Measurements from ENCODE around the gene PRDM16.
A peak's percentile ranks its signal among the peaks of the same experiment; 100 is the strongest.

The PRDM16 gene

DNA sequence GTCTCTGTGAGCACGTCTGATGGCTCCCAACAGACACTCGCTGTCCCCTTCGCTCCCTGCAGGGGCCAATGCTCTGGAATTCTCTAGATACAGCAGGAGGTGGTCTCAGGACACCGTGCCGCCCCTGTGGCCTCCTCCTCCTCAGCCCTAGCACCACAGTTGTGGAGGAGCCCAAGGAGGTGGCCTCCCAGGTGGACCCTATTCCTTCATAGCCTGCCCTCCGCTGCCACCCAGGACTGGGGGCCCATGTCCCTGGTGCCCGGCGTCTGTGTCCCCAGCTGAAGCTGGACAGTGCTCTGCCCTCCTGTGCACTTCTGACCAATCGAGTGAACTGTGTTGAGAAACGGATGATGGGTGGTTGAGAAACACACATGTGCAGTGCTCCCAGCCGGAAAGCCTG, 235.7 kb downstream of the PRDM16 start:
- Histone ChIP-seq H3K27ac (no peak overlapping the region), H3K4me2 (no peak overlapping the region), H3K36me3 (no peaks in the 10 kb centered on the region), H3K4me1 (peaks cover 14% of the 10 kb centered on the region), H3K4me3 (no peak overlapping the region), H3K27me3 (no peaks in the 10 kb centered on the region), H3K9me3 (no peaks in the 10 kb centered on the region), H3K9ac (no peak overlapping the region), H4K20me1 (no peaks in the 10 kb centered on the region; the same call in 1 of the 2 replicates)
- TF ChIP-seq Cebpa-rat (IDR thresholded peaks at IDR 0.05) = no peak

DNA sequence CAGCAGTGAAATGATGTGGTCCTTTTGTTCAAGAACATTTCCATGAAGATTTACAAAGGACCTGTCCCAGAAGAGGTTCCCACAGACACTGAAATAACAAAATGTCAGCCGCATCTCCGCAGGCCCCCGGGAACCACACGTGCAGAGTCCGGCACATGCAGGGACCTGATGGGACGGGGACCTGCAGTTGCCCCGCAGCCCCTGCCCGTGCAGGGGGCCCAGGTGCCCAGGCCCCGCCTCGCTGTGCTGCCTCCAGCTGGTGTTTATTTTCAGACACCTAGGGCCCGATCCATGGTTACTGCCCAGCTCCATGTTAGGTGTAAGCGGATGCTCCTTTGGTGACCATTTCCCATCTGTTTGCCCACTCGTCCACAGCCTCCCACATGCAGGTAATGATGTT, 236.2 kb downstream of the PRDM16 start:
- Histone ChIP-seq H3K36me3 (no peaks in the 10 kb centered on the region), H3K27ac (no peak overlapping the region), H3K9me3 (no peaks in the 10 kb centered on the region), H3K4me1 (peaks cover 14% of the 10 kb centered on the region), H3K4me3 (no peak overlapping the region), H3K4me2 (no peak overlapping the region), H3K9ac (no peak overlapping the region), H3K27me3 (no peaks in the 10 kb centered on the region), H4K20me1 (no peaks in the 10 kb centered on the region; the same call in 1 of the 2 replicates)
- no peak for TF ChIP-seq Cebpa-rat (IDR thresholded peaks at IDR 0.05)

DNA sequence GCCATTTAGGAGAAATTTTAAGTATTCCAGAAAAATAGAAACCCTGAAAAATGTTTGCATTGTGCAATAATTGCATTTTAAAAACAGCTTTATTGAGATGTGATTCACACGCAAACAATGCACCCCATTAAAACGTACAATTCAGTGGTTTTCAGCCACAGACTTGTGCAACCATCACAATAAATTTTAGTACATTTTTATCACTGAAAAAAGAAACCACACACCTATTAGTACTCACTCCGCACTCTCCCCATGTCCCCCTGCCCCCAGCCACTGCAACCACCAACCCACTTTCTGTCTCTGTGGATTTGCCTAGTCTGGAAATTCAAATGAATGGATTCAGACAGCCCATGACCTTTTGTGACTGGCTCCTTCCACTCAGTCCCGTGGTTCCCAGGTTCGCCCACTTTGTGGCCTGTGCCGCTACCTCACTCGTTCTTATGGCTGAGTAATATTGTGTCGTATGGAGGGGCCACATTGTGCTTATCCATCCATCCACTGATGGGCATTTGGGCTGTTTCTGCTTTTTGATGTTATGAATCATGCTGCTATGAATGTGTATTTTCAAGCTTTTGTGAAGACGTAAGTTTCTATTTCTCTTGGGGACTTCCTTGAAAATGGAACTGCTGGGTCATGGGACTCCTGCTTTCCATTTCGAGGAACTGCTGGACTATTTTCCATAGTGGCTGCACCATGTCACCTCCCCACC, 237.7 kb downstream of the PRDM16 start:
- Histone ChIP-seq H3K4me1 (peaks cover 14% of the 10 kb centered on the region), H3K27me3 (peaks cover 3% of the 10 kb centered on the region), H3K9ac (no peak overlapping the region), H3K27ac (no peak overlapping the region), H4K20me1 (no peaks in the 10 kb centered on the region; the same call in 1 of the 2 replicates), H3K4me2 (peak overlapping the region; percentile 63), H3K4me3 (no peak overlapping the region), H3K9me3 (no peaks in the 10 kb centered on the region), H3K36me3 (no peaks in the 10 kb centered on the region)
- TF ChIP-seq Cebpa-rat (IDR thresholded peaks at IDR 0.05) = peak; percentile 45; the same call in 1 of the 2 replicates

DNA sequence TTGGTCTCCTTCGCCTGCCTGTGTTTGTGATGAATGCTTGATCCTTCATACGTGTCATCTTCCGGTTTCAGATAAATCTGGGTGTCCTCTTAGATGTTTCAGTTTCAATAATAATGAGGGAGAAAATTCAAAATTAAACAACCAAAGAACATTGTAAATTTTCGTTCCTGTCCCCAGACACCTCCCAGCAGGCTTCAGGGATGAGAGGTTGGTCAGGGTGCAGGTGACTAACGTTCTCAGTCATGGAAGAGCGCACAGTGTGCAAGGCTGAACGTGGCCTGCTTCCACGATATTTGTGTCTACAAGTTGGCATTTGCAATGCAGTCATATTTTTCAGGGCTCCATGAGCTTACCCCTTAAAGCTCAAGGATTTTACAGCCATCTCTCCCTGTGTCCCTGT, 238.4 kb downstream of the PRDM16 start:
- H3K4me2 ChIP-seq = peak overlapping the region; percentile 63
- no peaks in the 10 kb centered on the region for H3K9me3 ChIP-seq
- TF ChIP-seq Cebpa-rat (IDR thresholded peaks at IDR 0.05) = no peak
- no peak overlapping the region for H3K4me3 ChIP-seq
- no peaks in the 10 kb centered on the region for H3K36me3 ChIP-seq
- H3K4me1 ChIP-seq = peaks cover 14% of the 10 kb centered on the region
- H4K20me1 ChIP-seq = no peaks in the 10 kb centered on the region; the same call in 1 of the 2 replicates
- no peak overlapping the region for H3K27ac ChIP-seq
- H3K9ac ChIP-seq = no peak overlapping the region
- H3K27me3 ChIP-seq = peaks cover 9% of the 10 kb centered on the region

DNA sequence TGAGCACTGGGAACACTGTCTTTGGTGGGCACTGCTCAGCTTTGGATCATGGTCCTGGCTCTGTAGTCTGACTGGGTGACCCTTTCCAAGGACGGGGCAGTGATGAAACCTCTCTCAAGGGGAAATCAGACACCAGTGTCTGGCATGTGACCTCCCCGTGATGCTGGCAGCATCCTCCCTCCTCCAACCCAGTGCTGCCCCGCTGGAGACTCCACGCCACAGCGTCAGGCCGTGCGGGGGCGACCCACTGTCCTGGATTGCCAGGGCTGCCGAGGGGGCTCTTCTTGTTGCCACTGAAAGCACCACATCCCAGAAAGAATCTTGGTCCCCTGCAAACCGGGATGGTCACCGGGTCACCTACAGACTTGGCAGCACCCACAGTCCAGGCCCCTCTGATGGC, 239.1 kb downstream of the PRDM16 start:
- Histone ChIP-seq H3K27ac (no peak overlapping the region), H4K20me1 (no peaks in the 10 kb centered on the region; the same call in 1 of the 2 replicates), H3K36me3 (no peaks in the 10 kb centered on the region), H3K9ac (no peak overlapping the region), H3K27me3 (peaks cover 16% of the 10 kb centered on the region), H3K4me1 (peaks cover 14% of the 10 kb centered on the region), H3K9me3 (no peaks in the 10 kb centered on the region), H3K4me2 (peak overlapping the region; percentile 63), H3K4me3 (no peak overlapping the region)
- no peak for TF ChIP-seq Cebpa-rat (IDR thresholded peaks at IDR 0.05)

DNA sequence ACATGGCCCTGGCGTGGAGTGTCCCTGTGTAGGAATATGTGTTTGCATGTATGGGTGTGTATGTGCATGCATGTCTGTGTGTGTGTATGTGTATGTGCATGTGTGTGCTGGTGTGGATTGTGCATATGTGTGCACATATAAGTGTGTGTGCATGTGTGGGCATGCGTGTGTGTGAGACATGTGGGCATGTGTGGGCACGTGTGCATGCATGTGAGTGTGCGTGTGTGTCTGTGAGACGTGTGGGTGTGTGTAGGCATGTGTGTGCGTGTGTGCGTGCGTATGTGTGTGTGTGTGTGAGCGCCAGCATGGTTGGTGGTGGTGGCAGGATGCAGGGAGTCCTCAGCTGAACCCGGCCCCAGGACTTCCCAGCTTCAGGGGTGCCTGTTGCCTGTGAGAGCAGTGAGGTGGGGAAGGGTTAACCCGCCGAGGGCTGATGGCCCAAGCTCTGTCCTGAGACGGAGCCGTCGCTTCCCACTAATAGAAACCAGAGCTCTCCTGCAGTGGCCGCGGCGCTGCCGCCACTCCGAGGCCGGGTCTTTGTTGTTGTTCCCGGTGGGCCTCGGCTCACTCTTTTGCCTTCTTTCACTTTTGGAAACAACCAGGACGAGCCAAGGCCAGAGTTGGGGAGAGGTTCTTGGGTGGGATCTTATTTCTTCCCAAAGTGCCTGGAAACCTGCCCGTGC, 241.9 kb downstream of the PRDM16 start:
- no peak overlapping the region for H3K9ac ChIP-seq
- H3K4me3 ChIP-seq = no peak overlapping the region
- no peak overlapping the region for H3K4me2 ChIP-seq
- TF ChIP-seq Cebpa-rat (IDR thresholded peaks at IDR 0.05) = no peak
- H3K4me1 ChIP-seq = peaks cover 30% of the 10 kb centered on the region
- H3K9me3 ChIP-seq = 0 out of 2 replicates have a peak, but pooled peaks cover 3% of the 10 kb centered on the region
- H3K27ac ChIP-seq = no peak overlapping the region
- no peaks in the 10 kb centered on the region for H3K36me3 ChIP-seq
- no peaks in the 10 kb centered on the region; the same call in 1 of the 2 replicates for H4K20me1 ChIP-seq
- peaks cover 33% of the 10 kb centered on the region for H3K27me3 ChIP-seq

DNA sequence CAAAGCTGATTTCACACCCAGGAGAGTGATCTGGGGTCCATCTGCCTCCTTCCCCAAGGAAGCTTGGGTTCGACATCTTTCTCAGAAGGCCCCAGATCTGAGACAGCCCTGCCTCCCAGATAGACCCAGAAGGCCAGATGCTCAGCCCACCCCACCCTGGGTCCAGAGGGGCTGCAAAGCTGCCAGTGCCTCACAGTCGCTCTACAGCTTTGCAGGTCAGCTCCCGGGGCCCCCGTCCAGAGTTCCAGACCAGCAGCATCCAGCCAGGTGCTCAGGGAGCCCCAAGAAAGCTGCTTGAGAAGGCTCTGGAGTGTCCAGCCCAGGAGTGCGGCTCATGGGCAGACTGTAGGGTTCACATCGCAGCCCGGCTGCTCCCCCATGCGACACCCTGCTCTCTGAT, 242.7 kb downstream of the PRDM16 start:
- H3K27ac ChIP-seq = no peak overlapping the region
- H3K36me3 ChIP-seq = no peaks in the 10 kb centered on the region
- peaks cover 9% of the 10 kb centered on the region for H3K9me3 ChIP-seq
- no peak overlapping the region for H3K9ac ChIP-seq
- TF ChIP-seq Cebpa-rat (IDR thresholded peaks at IDR 0.05) = no peak
- H3K4me3 ChIP-seq = no peak overlapping the region
- H3K27me3 ChIP-seq = peaks cover 33% of the 10 kb centered on the region
- H4K20me1 ChIP-seq = no peaks in the 10 kb centered on the region; the same call in 1 of the 2 replicates
- no peak overlapping the region for H3K4me2 ChIP-seq
- H3K4me1 ChIP-seq = peaks cover 33% of the 10 kb centered on the region

DNA sequence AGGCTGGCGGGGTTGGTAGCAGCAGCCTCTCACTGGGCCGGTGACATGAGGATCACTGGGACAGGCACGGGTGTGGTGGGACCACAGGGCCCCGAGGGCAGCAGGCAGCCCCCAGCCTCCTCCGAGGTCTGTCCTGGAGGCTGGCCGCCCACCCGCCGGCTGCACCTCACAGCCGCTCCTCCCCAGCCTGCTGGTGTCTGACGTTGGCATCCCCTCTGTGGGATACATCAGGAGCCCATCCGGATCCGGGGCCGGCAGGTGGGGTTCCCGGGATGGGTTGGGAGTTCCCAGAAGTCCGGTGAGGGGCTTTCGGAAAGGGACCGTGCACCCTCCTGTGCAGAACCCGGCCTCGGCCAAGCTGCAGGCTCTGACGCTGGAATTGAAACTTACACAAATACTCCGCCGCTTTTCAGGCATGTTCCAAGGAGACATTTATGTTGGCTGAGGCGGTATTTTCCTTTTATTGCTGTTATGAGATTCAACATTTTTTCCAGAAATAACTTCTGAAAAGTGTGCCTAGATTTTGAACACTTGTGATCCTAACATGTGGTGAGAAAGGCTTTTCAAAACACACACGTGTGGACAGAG, 243.4 kb downstream of the PRDM16 start:
- H3K9ac ChIP-seq = no peak overlapping the region
- peaks cover 16% of the 10 kb centered on the region for H3K9me3 ChIP-seq
- H3K4me2 ChIP-seq = no peak overlapping the region
- no peaks in the 10 kb centered on the region; the same call in 1 of the 2 replicates for H4K20me1 ChIP-seq
- H3K27me3 ChIP-seq = peaks cover 33% of the 10 kb centered on the region
- H3K36me3 ChIP-seq = no peaks in the 10 kb centered on the region
- no peak for TF ChIP-seq Cebpa-rat (IDR thresholded peaks at IDR 0.05)
- H3K4me3 ChIP-seq = no peak overlapping the region
- no peak overlapping the region for H3K27ac ChIP-seq
- peaks cover 33% of the 10 kb centered on the region for H3K4me1 ChIP-seq

DNA sequence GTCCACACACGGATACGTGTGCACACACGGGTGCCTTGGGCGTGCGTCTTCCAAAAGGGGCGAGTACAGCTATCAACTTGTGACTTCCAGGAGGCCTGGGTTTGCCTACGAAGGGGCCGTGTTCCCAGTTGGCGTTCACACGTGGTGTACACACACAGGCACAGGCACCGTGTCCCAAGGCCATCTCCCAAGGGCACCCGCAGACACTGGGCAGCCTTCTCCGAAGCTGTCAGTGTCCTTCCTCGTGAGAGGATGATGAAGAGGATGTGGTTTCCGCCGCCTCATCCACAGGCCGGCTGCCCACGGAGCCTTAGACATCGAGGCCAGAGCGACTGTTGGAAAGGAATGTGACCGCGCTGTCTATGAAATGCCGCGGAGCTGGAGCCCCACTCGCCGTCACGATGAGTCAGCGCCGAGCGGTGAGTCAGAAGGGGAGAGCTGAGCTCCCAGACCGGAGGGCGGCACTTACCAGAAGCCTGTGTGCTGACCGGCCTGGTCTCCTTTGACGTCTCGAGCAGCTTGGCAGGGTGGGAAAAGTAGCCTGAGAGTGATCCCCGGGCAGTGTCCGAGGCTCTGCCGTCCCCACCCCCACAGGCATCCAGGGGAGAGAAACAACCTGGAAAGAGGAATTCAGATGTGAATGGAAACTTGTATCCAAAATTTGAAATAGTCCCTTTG, 244.0 kb downstream of the PRDM16 start:
- Histone ChIP-seq H3K27ac (no peak overlapping the region), H3K4me1 (peaks cover 27% of the 10 kb centered on the region), H3K27me3 (peaks cover 33% of the 10 kb centered on the region), H3K36me3 (no peaks in the 10 kb centered on the region), H3K4me2 (no peak overlapping the region), H3K9ac (no peak overlapping the region), H3K9me3 (peaks cover 21% of the 10 kb centered on the region), H4K20me1 (no peaks in the 10 kb centered on the region; the same call in 1 of the 2 replicates), H3K4me3 (no peak overlapping the region)
- no peak for TF ChIP-seq Cebpa-rat (IDR thresholded peaks at IDR 0.05)

Data from BLaER1 (cell line).